ENCODE data around the gene AGBL4. TPM values are rescaled to one million over a fixed set of nuclear protein-coding genes. Genes with fewer than 3 reads are reported as not detected.

AGBL4 gene
- total RNA-seq, 2 donors from 2014 or later = 0.40 to 5.5 TPM

- Histone ChIP-seq H3K27me3 (ENCODE audit: control insufficient read depth, insufficient read depth, low read length, poor library complexity, severe bottlenecking) (peaks cover 12% of the 10 kb centered on the region), H3K9me3 (ENCODE audit: control insufficient read depth, low read length) (no peaks in the 10 kb centered on the region), H3K9ac (ENCODE audit: extremely low read depth, low read length, poor library complexity, severe bottlenecking) (no peak overlapping the region), H3K4me3 (ENCODE audit: low read length) (no peak overlapping the region), H3K36me3 (ENCODE audit: control insufficient read depth, insufficient read depth, low read length) (no peaks in the 10 kb centered on the region), H3K4me1 (ENCODE audit: control insufficient read depth, insufficient read depth, low read length) (no peaks in the 10 kb centered on the region), H3K27ac (ENCODE audit: low read depth, low read length) (no peak overlapping the region)
- Mint-ChIP-seq H3K36me3 (ENCODE audit: low read depth) (no peaks in the 10 kb centered on the region), H3K4me1 (no peaks in the 10 kb centered on the region), H3K4me3 (no peak overlapping the region), H3K27ac (no peak overlapping the region), H3K9me3 (no peaks in the 10 kb centered on the region), H3K27me3 (ENCODE audit: insufficient read depth) (peaks cover 6% of the 10 kb centered on the region)
- TF ChIP-seq CTCF (conservative IDR thresholded peaks at IDR 0.05) = no peak
- no peak for DNase-seq
- 86 to 100% methylated on average over 2 of the region's 2 CpGs for WGBS, 2 experiments (ENCODE audit: insufficient coverage in 1 of 2, insufficient read length in 1 of 2)
Measured at GRCh38 chr1:48784301-48784700, 1239.5 kb downstream of the AGBL4 start.

GRCh38 chr1:48777219-48777895 is 1246.4 kb downstream of the AGBL4 start:
- Histone ChIP-seq H3K9ac (ENCODE audit: extremely low read depth, low read length, poor library complexity, severe bottlenecking) (peak overlapping the region; percentile 66), H3K27ac (ENCODE audit: low read depth, low read length) (no peak overlapping the region), H3K36me3 (ENCODE audit: control insufficient read depth, insufficient read depth, low read length) (no peaks in the 10 kb centered on the region), H3K4me3 (ENCODE audit: low read length) (peak overlapping the region; percentile 93), H3K27me3 (ENCODE audit: control insufficient read depth, insufficient read depth, low read length, poor library complexity, severe bottlenecking) (peaks cover 20% of the 10 kb centered on the region), H3K9me3 (ENCODE audit: control insufficient read depth, low read length) (no peaks in the 10 kb centered on the region), H3K4me1 (ENCODE audit: control insufficient read depth, insufficient read depth, low read length) (peaks cover 5% of the 10 kb centered on the region)
- H3K4me1 Mint-ChIP-seq = peaks cover 4% of the 10 kb centered on the region
- peak overlapping the region; percentile 79 for H3K4me3 Mint-ChIP-seq
- DNase-seq = peak; percentile 61
- H3K36me3 Mint-ChIP-seq (ENCODE audit: low read depth) = peaks cover under 1% of the 10 kb centered on the region
- H3K27ac Mint-ChIP-seq = no peak overlapping the region
- no peaks in the 10 kb centered on the region for H3K9me3 Mint-ChIP-seq
- 6 to 12% methylated on average over 7 to 17 of the region's 17 CpGs for WGBS, 2 experiments (ENCODE audit: insufficient coverage in 1 of 2, insufficient read length in 1 of 2)
- peaks cover 14% of the 10 kb centered on the region for H3K27me3 Mint-ChIP-seq (ENCODE audit: insufficient read depth)
- TF ChIP-seq CTCF (conservative IDR thresholded peaks at IDR 0.05) = no peak

GRCh38 chr1:48776393-48777218 is 1247.1 kb downstream of the AGBL4 start, which contains the start of gene BEND5:
BEND5 (minus strand) TSS chr1:48776891; CDS start chr1:48776831, 60 bp downstream.
- Mint-ChIP-seq H3K4me3 (peak within 1 kb of the TSS; percentile 79), H3K4me1 (peaks cover 4% of the 10 kb centered on the region), H3K9me3 (no peaks in the 10 kb centered on the region), H3K36me3 (ENCODE audit: low read depth) (peaks cover 2% of the 10 kb centered on the region), H3K27me3 (ENCODE audit: insufficient read depth) (peaks cover 14% of the 10 kb centered on the region), H3K27ac (no peak within 1 kb of the TSS)
- peak; percentile 92 for DNase-seq
- Histone ChIP-seq H3K36me3 (ENCODE audit: control insufficient read depth, insufficient read depth, low read length) (no peaks in the 10 kb centered on the region), H3K4me1 (ENCODE audit: control insufficient read depth, insufficient read depth, low read length) (peaks cover 5% of the 10 kb centered on the region), H3K27me3 (ENCODE audit: control insufficient read depth, insufficient read depth, low read length, poor library complexity, severe bottlenecking) (peaks cover 20% of the 10 kb centered on the region), H3K9ac (ENCODE audit: extremely low read depth, low read length, poor library complexity, severe bottlenecking) (peak within 1 kb of the TSS; percentile 68), H3K27ac (ENCODE audit: low read depth, low read length) (peak within 1 kb of the TSS; percentile 83), H3K4me3 (ENCODE audit: low read length) (peak within 1 kb of the TSS; percentile 93), H3K9me3 (ENCODE audit: control insufficient read depth, low read length) (no peaks in the 10 kb centered on the region)
- 0 to 2% methylated on average over 13 to 73 of the region's 73 CpGs for WGBS, 2 experiments (ENCODE audit: insufficient coverage in 1 of 2, insufficient read length in 1 of 2)
- no peak for TF ChIP-seq CTCF (conservative IDR thresholded peaks at IDR 0.05)
